Nephron (organoid): ENCODE data around the gene MRC2.
A peak's percentile ranks its signal among the peaks of the same experiment; 100 is the strongest.

Experiments
- H3K27ac Mint-ChIP-seq, 3 experiments: 2 replicates each; pipeline ENCODE4 v1.8.0; 2020; ENCODE audit warnings: mixed read lengths in 3 of 3, mild to moderate bottlenecking in 2 of 3, moderate library complexity in 1 of 3
- H3K27me3 Mint-ChIP-seq: 2 replicates; pipeline ENCODE4 v1.8.0; 2021; ENCODE audit warnings: low read depth, mild to moderate bottlenecking, moderate library complexity, mixed read lengths
- H3K36me3 Mint-ChIP-seq: 2 replicates; pipeline ENCODE4 v1.8.0; 2020; ENCODE audit warnings: low read depth, mixed read lengths
- H3K4me1 Mint-ChIP-seq: 2 replicates; pipeline ENCODE4 v1.8.0; 2020; ENCODE audit warnings: mixed read lengths
- H3K4me3 Mint-ChIP-seq, 3 experiments: 2 replicates each; pipeline ENCODE4 v1.8.0; 2020; ENCODE audit warnings: mild to moderate bottlenecking in 3 of 3, mixed read lengths in 3 of 3, moderate library complexity in 2 of 3
- H3K9me3 Mint-ChIP-seq: 2 replicates; pipeline ENCODE4 v1.8.0; 2020; ENCODE audit warnings: mixed read lengths
- TF ChIP-seq, protein P1 (sequence below), 3 experiments: fragments of 200-600 bp; sonication (generic); IDR thresholded peaks; one replicate each; pipeline ENCODE4 v1.5.0; 2021; ENCODE audit warnings: antibody characterized with exemption in 3 of 3; ENCODE audit not compliant: unreplicated experiment in 3 of 3

Gene MRC2

DNA sequence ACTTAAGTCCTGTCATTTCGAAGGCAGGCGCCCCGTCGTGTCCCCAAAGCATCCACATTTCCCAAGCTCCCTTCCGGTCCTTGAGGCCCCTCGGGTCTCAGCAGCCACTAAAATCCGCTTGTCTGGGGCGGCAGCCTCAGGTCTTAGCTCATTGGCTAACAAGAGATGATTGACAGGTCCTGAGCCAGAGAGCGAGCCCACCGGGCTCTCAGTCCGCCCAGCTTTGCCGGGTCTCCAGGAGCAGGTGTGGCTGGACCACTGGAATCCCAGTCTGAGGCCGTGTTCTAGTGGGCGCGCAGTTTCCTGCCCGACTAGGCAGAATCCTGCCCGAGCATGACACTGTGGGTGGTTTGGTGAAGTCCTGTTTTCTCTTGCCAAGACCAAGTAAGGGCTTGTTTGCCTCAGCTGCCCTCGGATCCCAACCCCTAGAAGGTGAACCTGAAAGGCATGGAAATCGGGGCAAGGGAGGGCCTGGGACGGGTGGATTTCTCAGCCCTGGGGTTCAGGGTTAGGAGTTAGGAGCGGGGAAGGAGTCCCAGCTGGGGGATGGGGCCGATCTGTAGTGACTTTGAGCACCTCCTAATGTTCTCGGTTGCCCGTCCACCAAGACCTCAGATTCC lies 42.8 kb downstream of the MRC2 start:
- peaks cover 34% of the 10 kb centered on the region for H3K36me3 Mint-ChIP-seq
- H3K4me1 Mint-ChIP-seq: peaks cover 5% of the 10 kb centered on the region
- H3K27ac Mint-ChIP-seq: no peak overlapping the region
- H3K27me3 Mint-ChIP-seq: no peaks in the 10 kb centered on the region
- TF ChIP-seq, protein P1, sequence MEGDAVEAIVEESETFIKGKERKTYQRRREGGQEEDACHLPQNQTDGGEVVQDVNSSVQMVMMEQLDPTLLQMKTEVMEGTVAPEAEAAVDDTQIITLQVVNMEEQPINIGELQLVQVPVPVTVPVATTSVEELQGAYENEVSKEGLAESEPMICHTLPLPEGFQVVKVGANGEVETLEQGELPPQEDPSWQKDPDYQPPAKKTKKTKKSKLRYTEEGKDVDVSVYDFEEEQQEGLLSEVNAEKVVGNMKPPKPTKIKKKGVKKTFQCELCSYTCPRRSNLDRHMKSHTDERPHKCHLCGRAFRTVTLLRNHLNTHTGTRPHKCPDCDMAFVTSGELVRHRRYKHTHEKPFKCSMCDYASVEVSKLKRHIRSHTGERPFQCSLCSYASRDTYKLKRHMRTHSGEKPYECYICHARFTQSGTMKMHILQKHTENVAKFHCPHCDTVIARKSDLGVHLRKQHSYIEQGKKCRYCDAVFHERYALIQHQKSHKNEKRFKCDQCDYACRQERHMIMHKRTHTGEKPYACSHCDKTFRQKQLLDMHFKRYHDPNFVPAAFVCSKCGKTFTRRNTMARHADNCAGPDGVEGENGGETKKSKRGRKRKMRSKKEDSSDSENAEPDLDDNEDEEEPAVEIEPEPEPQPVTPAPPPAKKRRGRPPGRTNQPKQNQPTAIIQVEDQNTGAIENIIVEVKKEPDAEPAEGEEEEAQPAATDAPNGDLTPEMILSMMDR (IDR thresholded peaks at IDR 0.05; ENCODE audit: unreplicated experiment in 3 of 3): no peak
- H3K9me3 Mint-ChIP-seq: no peaks in the 10 kb centered on the region
- no peak overlapping the region for H3K4me3 Mint-ChIP-seq

DNA sequence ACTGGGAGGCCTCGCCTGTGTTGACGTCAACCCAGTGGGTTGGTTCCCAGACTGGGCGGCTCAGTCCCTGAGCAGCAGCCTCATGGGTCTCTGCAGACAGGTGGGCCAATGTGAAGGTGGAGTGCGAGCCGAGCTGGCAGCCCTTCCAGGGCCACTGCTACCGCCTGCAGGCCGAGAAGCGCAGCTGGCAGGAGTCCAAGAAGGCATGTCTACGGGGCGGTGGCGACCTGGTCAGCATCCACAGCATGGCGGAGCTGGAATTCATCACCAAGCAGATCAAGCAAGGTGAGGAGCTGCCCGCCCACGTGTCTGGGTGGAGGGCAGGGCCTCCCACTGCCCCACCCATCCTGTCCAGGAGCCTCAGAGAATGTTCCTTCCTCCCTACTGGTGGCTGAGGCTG lies 44.1 kb downstream of the MRC2 start:
- TF ChIP-seq, protein P1 (IDR thresholded peaks at IDR 0.05; ENCODE audit: unreplicated experiment in 3 of 3): no peak

DNA sequence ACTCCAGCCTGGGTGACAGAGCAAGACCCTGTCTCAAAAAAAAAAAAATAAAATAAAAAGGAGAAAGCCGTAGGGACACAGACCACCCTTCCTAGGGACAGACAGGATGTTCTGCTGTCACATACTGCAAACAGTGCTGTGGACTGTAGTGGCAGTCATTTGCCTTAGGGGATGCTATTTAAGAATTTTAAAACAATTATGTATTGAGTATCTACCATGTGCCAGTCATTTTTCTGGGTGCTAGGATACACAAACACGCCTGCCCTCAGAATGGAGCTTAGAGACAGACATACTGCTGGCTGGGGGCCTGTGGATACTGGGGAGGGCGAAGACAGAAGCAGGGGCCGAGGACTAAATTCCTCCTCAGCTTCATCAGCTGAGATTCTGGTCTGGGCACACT lies 45.5 kb downstream of the MRC2 start:
- Mint-ChIP-seq H3K27ac (no peak overlapping the region), H3K36me3 (peaks cover 36% of the 10 kb centered on the region), H3K4me1 (peaks cover 5% of the 10 kb centered on the region), H3K4me3 (no peak overlapping the region), H3K9me3 (no peaks in the 10 kb centered on the region), H3K27me3 (no peaks in the 10 kb centered on the region)
- TF ChIP-seq, protein P1 (IDR thresholded peaks at IDR 0.05; ENCODE audit: unreplicated experiment in 3 of 3): no peak

More for the DNA sequence above, 44.1 kb downstream of the MRC2 start:
- Mint-ChIP-seq H3K4me1 (peaks cover 5% of the 10 kb centered on the region), H3K27me3 (no peaks in the 10 kb centered on the region), H3K4me3 (no peak overlapping the region), H3K9me3 (no peaks in the 10 kb centered on the region), H3K27ac (no peak overlapping the region), H3K36me3 (peaks cover 38% of the 10 kb centered on the region)

DNA sequence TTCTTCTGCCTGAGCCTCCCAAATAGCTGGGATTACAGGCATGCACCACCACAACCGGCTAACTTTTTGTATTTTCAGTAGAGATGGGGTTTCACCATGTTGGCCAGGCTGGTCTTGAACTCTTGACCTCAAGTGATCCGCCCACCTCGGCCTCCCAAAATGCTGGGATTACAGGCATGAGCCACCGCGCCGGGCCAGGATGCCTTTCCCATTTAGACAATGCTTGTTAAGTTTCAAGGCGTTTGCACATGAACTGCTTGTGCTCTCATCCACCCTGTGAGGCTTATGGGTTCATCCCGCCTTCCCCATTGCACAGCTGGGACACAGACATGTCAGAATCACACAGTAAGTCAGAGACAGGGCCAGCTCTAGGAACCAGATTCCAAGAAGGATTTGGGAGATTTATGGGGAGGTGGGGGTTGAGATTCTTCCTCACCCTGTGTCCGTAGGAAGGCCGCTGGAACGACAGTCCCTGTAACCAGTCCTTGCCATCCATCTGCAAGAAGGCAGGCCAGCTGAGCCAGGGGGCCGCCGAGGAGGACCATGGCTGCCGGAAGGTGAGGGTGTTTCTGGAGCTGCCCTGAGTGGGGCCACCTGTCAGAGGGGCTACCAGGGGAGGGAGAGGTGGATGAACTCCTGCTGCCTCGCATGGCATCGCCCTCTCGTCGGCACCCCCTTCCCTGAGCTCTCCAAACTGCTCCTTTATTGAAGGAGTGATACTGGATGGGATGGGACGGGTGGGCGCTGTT lies 46.3 kb downstream of the MRC2 start:
- Mint-ChIP-seq H3K36me3 (peaks cover 33% of the 10 kb centered on the region), H3K9me3 (no peaks in the 10 kb centered on the region), H3K4me1 (peaks cover 5% of the 10 kb centered on the region), H3K4me3 (no peak overlapping the region), H3K27me3 (no peaks in the 10 kb centered on the region), H3K27ac (peak overlapping the region in 2 of 3 experiments; percentile 49 to 54)
- TF ChIP-seq, protein P1 (IDR thresholded peaks at IDR 0.05; ENCODE audit: unreplicated experiment in 3 of 3): no peak

DNA sequence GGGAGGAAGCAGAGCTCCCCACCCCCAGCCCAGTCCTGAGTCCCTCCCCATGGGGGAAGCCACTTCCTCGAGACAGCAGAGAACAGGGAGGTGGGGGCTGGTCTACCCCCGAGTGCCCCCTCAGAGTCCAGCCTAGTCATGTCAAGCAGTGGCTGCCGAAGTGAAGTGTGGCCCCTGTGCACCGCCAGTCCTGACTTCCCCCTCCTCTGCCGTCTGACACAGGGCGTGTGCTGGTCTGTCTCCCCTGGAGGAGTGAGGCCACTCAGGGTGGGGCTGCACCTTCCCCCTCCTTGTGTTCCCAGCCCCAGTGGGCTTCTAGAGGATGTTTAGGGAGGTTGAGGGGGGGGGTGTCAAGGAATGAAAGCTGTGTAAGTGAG lies 46.9 kb downstream of the MRC2 start:
- no peaks in the 10 kb centered on the region for H3K9me3 Mint-ChIP-seq
- no peaks in the 10 kb centered on the region for H3K27me3 Mint-ChIP-seq
- H3K36me3 Mint-ChIP-seq: peaks cover 37% of the 10 kb centered on the region
- H3K4me3 Mint-ChIP-seq: no peak overlapping the region
- TF ChIP-seq, protein P1 (IDR thresholded peaks at IDR 0.05; ENCODE audit: unreplicated experiment in 3 of 3): no peak
- peaks cover 5% of the 10 kb centered on the region for H3K4me1 Mint-ChIP-seq
- no peak overlapping the region for H3K27ac Mint-ChIP-seq

DNA sequence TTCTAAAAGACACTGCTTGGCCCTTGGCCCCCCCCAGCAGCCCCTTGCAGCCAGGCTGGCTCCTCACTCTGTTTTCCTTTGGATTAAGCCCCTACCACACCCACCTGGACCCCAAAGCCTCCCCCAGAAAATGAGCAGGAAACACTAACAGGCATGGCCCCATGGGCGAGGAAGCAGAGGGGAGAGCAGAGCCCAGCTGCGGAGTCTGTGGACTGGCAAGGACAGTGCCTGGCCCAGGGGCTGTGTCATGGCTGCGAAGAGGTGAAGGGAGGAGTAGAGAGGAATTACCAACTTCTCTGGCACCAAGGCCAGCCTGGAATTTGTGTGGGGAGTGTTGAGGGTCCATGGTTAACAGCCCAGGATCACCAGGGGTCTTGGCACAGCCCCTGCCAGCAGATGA lies 47.4 kb downstream of the MRC2 start:
- Mint-ChIP-seq H3K27ac (peak overlapping the region in 1 of 3 experiments; percentile 37), H3K27me3 (no peaks in the 10 kb centered on the region), H3K4me1 (peaks cover 5% of the 10 kb centered on the region), H3K4me3 (no peak overlapping the region), H3K9me3 (no peaks in the 10 kb centered on the region), H3K36me3 (peaks cover 38% of the 10 kb centered on the region)
- TF ChIP-seq, protein P1 (IDR thresholded peaks at IDR 0.05; ENCODE audit: unreplicated experiment in 3 of 3): no peak
